CD14-positive monocyte (primary cell): ENCODE results near the gene PDIA6. TPM values are rescaled to one million over a fixed set of nuclear protein-coding genes. Genes with fewer than 3 reads are reported as not detected.

ENCODE experiments used
- DNase-seq, 3 donors: peaks; one replicate each; pipeline ENCODE4 v3.0.0-alpha.2; 2011 to 2022
- H2AFZ ChIP-seq: 2 replicates; pipeline ENCODE4 v1.6.0; 2012; ENCODE audit warnings: mild to moderate bottlenecking, low read depth, low read length, inconsistent platforms; ENCODE audit not compliant: insufficient read depth, poor library complexity, severe bottlenecking
- H3K27ac ChIP-seq, 2 donors: 1 replicate in 1 of 2; 2 replicates in 1 of 2; pipeline ENCODE4 v1.5.1; 2012 to 2013; ENCODE audit warnings: low read length in 2 of 2, control low read depth in 1 of 2, inconsistent platforms in 1 of 2, low read depth in 1 of 2, mild to moderate bottlenecking in 1 of 2
- H3K27me3 ChIP-seq, 2 donors: one replicate each; pipeline versions ENCODE4 v1.6.0 to v1.6.1; 2011 to 2013; ENCODE audit warnings: low read length in 2 of 2; ENCODE audit not compliant: control insufficient read depth in 2 of 2, insufficient read depth in 2 of 2
- H3K36me3 ChIP-seq, 2 donors: replicated peaks in 1 of 2; 1 replicate in 1 of 2; 2 replicates in 1 of 2; pipeline versions ENCODE4 v1.5.1 to v1.6.1; 2012 to 2013; ENCODE audit warnings: low read length in 2 of 2, control low read depth in 1 of 2, inconsistent platforms in 1 of 2, mild to moderate bottlenecking in 1 of 2; ENCODE audit not compliant: insufficient read depth in 2 of 2, control insufficient read depth in 1 of 2
- H3K4me1 ChIP-seq, 2 donors: 1 replicate in 1 of 2; 2 replicates in 1 of 2; pipeline versions ENCODE4 v1.5.1 to v1.6.1; 2012 to 2013; ENCODE audit warnings: low read length in 2 of 2, control low read depth in 1 of 2, inconsistent platforms in 1 of 2, mild to moderate bottlenecking in 1 of 2, moderate library complexity in 1 of 2; ENCODE audit not compliant: insufficient read depth in 2 of 2, control insufficient read depth in 1 of 2
- H3K4me2 ChIP-seq: replicated peaks from 2 replicates; pipeline ENCODE3; 2012; ENCODE audit warnings: low read length, moderate library complexity, mild to moderate bottlenecking; ENCODE audit not compliant: poor library complexity, severe bottlenecking; ENCODE audit errors: extremely low read depth
- H3K4me3 ChIP-seq, 3 experiments: fragments of 200-600 bp in 1 of 3; sonication (generic) in 1 of 3; replicated peaks in 1 of 3; 1 replicate in 2 of 3; 2 replicates in 1 of 3; pipeline ENCODE4 v1.5.1; 2011 to 2013; ENCODE audit warnings: low read length in 3 of 3, mild to moderate bottlenecking in 3 of 3, control low read depth in 2 of 3, low read depth in 2 of 3, inconsistent platforms in 1 of 3, moderate library complexity in 1 of 3
- H3K79me2 ChIP-seq: 2 replicates; pipeline ENCODE4 v1.6.0; 2012; ENCODE audit warnings: mild to moderate bottlenecking, control low read depth, inconsistent platforms, low read length, moderate library complexity; ENCODE audit not compliant: insufficient read depth
- H3K9ac ChIP-seq: 2 replicates; pipeline ENCODE4 v1.6.0; 2017; ENCODE audit warnings: low read length, mild to moderate bottlenecking; ENCODE audit not compliant: insufficient read depth, poor library complexity, severe bottlenecking
- H3K9me3 ChIP-seq, 2 donors: replicated peaks in 1 of 2; 1 replicate in 1 of 2; 2 replicates in 1 of 2; pipeline versions ENCODE4 v1.5.1 to v1.6.1; 2012 to 2013; ENCODE audit warnings: low read length in 2 of 2, control low read depth in 1 of 2; ENCODE audit not compliant: control insufficient read depth in 1 of 2, insufficient read depth in 1 of 2
- H4K20me1 ChIP-seq: 2 replicates; pipeline ENCODE4 v1.6.0; 2012; ENCODE audit warnings: mild to moderate bottlenecking, low read length, control low read depth, moderate library complexity; ENCODE audit not compliant: insufficient read depth
- H3K27ac Mint-ChIP-seq, 7 donors: one replicate each; pipeline ENCODE4 v1.8.0; 2020; ENCODE audit warnings: mild to moderate bottlenecking in 7 of 7, mixed read lengths in 7 of 7, moderate library complexity in 6 of 7, inconsistent platforms in 2 of 7
- H3K27me3 Mint-ChIP-seq, 3 donors: one replicate each; pipeline ENCODE4 v1.8.0; 2021 to 2022; ENCODE audit warnings: low read depth in 3 of 3, mild to moderate bottlenecking in 3 of 3, mixed read lengths in 3 of 3, moderate library complexity in 3 of 3, inconsistent platforms in 1 of 3
- H3K36me3 Mint-ChIP-seq, 2 donors: one replicate each; pipeline ENCODE4 v1.8.0; 2020; ENCODE audit warnings: mixed read lengths in 2 of 2, inconsistent platforms in 1 of 2, mild to moderate bottlenecking in 1 of 2
- H3K4me1 Mint-ChIP-seq: one replicate; pipeline ENCODE4 v1.8.0; 2020; ENCODE audit warnings: mild to moderate bottlenecking, mixed read lengths
- H3K4me3 Mint-ChIP-seq, 2 donors: one replicate each; pipeline ENCODE4 v1.8.0; 2020; ENCODE audit warnings: mild to moderate bottlenecking in 2 of 2, mixed read lengths in 2 of 2, moderate library complexity in 1 of 2
- H3K9me3 Mint-ChIP-seq, 7 donors: one replicate each; pipeline ENCODE4 v1.8.0; 2020 to 2022; ENCODE audit warnings: mixed read lengths in 7 of 7, mild to moderate bottlenecking in 6 of 7, moderate library complexity in 6 of 7, inconsistent platforms in 2 of 7
- CTCF ChIP-seq: fragments of 200-600 bp; IDR thresholded peaks from one replicate; pipeline ENCODE4 v1.8.0; 2022; ENCODE audit warnings: antibody characterized with exemption, mild to moderate bottlenecking
- WGBS: methylation state at CpG from one replicate; pipeline ENCODE4 v1.1.5; 2013; ENCODE audit warnings: missing lambda C conversion rate; ENCODE audit not compliant: insufficient coverage; 5-methylcytosine and 5-hydroxymethylcytosine counted together
- intact Hi-C, 2 donors: fragments of 100-400 bp; cut with micrococcal nuclease; formaldehyde crosslinking; loops; one replicate each; pipeline versions ENCODE4 v1.15.0 to v1.15.1; 2023
- polyA plus RNA-seq, 3 donors: library from polyadenylated mRNA; depleted of rRNA in 1 of 3; unstranded in 2 of 3; stranded (reverse) in 1 of 3; fragments of 300-500 nt in 2 of 3; fragments of >200 nt in 1 of 3; fragmentation: Illumina TruSeq in 2 of 3; gene quantifications; 1 replicate in 2 of 3; 2 replicates in 1 of 3; pipeline ENCODE4 v1.2.3, GENCODE V29; 2012 to 2021
- small RNA-seq: library from RNA; depleted of rRNA; stranded (forward); fragments of <200 nt; gene quantifications from one replicate; pipeline ENCODE3, GENCODE V24; 2012; ENCODE audit warnings: low read depth; ENCODE audit not compliant: insufficient read length

The PDIA6 gene
- polyA plus RNA-seq, 3 donors: 49.8 to 187 (median 166) TPM

- DNase-seq: no peak
- no peaks in the 10 kb centered on the region for H3K9me3 Mint-ChIP-seq
- no peaks in the 10 kb centered on the region for H3K79me2 ChIP-seq
- H3K27me3 Mint-ChIP-seq: peaks cover 16 to 29% (median 17%) of the 10 kb centered on the region in 3 donors
- no peak overlapping the region for H3K27ac ChIP-seq
- H3K9me3 ChIP-seq: no peaks in the 10 kb centered on the region
- no peaks in the 10 kb centered on the region for H3K4me1 ChIP-seq
- no peak overlapping the region for H3K9ac ChIP-seq
- no peaks in the 10 kb centered on the region for H3K27me3 ChIP-seq
- H3K4me1 Mint-ChIP-seq: no peaks in the 10 kb centered on the region
- 89% methylated on average over 1 of the region's 5 CpGs for WGBS
- H3K4me3 Mint-ChIP-seq: no peak overlapping the region
- TF ChIP-seq CTCF: no peak
- H3K27ac Mint-ChIP-seq: no peak overlapping the region
- H3K4me2 ChIP-seq: no peak overlapping the region
- H3K36me3 Mint-ChIP-seq: no peaks in the 10 kb centered on the region
- intact Hi-C loops: no loop called here
- H3K36me3 ChIP-seq: no peaks in the 10 kb centered on the region
- H4K20me1 ChIP-seq: no peaks in the 10 kb centered on the region
- no peak overlapping the region for H3K4me3 ChIP-seq
- H2AFZ ChIP-seq: no peak overlapping the region
Observed at GRCh38 chr2:10733980-10734379, 78.6 kb downstream of the PDIA6 start.

DNA sequence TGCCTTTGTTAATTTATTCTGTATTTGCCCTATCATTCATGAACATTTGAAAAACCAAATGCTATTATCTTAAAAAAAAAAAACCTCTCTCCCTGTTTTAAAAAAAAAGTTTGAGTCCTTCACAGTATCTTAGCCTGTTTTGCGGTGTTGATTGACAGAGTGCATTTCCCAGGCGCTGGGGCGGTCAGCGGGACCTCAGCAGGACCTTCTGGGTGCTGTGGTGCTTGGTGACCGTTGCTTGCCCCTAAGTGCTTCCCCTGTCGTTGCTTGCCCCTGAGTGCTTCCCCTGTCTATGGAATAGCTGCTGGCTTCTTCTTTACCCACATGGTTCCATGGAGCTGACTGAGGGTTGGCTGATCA lies 79.0 kb downstream of the PDIA6 start:
- H3K9me3 Mint-ChIP-seq: no peaks in the 10 kb centered on the region
- no peak for DNase-seq

More for the DNA sequence above, 79.0 kb downstream of the PDIA6 start:
- Histone ChIP-seq H3K4me2 (no peak overlapping the region), H3K9ac (no peak overlapping the region), H3K27ac (no peak overlapping the region), H3K27me3 (no peaks in the 10 kb centered on the region), H3K9me3 (no peaks in the 10 kb centered on the region), H3K4me3 (no peak overlapping the region), H3K79me2 (no peaks in the 10 kb centered on the region), H3K36me3 (no peaks in the 10 kb centered on the region), H3K4me1 (no peaks in the 10 kb centered on the region), H2AFZ (no peak overlapping the region), H4K20me1 (no peaks in the 10 kb centered on the region)
- Mint-ChIP-seq H3K27ac (no peak overlapping the region), H3K27me3 (peaks cover 18 to 32% (median 18%) of the 10 kb centered on the region in 3 donors), H3K4me1 (no peaks in the 10 kb centered on the region), H3K36me3 (no peaks in the 10 kb centered on the region), H3K4me3 (no peak overlapping the region)
- 64% methylated on average over 6 of the region's 6 CpGs for WGBS
- intact Hi-C loops: no loop called here
- TF ChIP-seq CTCF: no peak

Small RNA genes within 50 kb of the gene (small RNA-seq; reads per million reads assigned to genes)
- gene RNU7-138P: not detected
- not detected for gene RNU7-176P

Other genes with a start within 250 kb of the PDIA6 start
- 10 to 100 TPM in 1 of 3 donors, 1 to 10 TPM in 2; 8.4 to 12.8 (median 9.9) TPM for gene NOL10, start 122.8 kb downstream of the PDIA6 start, polyA plus RNA-seq
- gene ATP6V1C2, start 91.2 kb downstream of the PDIA6 start, polyA plus RNA-seq: under 1 TPM in 1 of 3 donors, not detected in 2; 0.03 TPM
- gene KCNF1, start 99.1 kb upstream of the PDIA6 start, polyA plus RNA-seq: not detected